Common myeloid progenitor, CD34-positive (primary cell): ENCODE measurements around the gene DSC1.
"Not testable (repeated sequence)": the region's sequence is repeated elsewhere in the genome, so short reads cannot be mapped to it uniquely, and the experiment has no call there.

Experiments
- CTCF ChIA-PET: fragments of 350-600 bp; sonication (Branson Sonifier 250); formaldehyde crosslinking; loops from one replicate; lab custom pipeline; 2021; ENCODE audit warnings: antibody characterized with exemption; lab: Charles Lee
- POLR2A ChIA-PET: fragments of 350-600 bp; sonication (Branson Sonifier 250); formaldehyde crosslinking; loops from one replicate; lab custom pipeline; 2021; ENCODE audit warnings: antibody characterized with exemption; lab: Charles Lee
- DNase-seq, 3 donors: peaks; one replicate each; pipeline versions ENCODE4 v3.0.0 to v3.0.0-alpha.2; 2013
- H3K27ac ChIP-seq, 2 experiments: 1 replicate in 1 of 2; 2 replicates in 1 of 2; pipeline ENCODE4 v1.7.0; 2013; ENCODE audit warnings: inconsistent platforms in 2 of 2, low read length in 2 of 2, mild to moderate bottlenecking in 2 of 2, low read depth in 1 of 2, moderate library complexity in 1 of 2; ENCODE audit not compliant: severe bottlenecking in 2 of 2, insufficient read depth in 1 of 2, poor library complexity in 1 of 2
- H3K27me3 ChIP-seq, 5 experiments: replicated peaks in 2 of 5; 1 replicate in 3 of 5; 2 replicates in 2 of 5; pipeline versions ENCODE4 v1.6.1 to v1.7.0; 2013; ENCODE audit warnings: low read length in 4 of 5, mild to moderate bottlenecking in 2 of 5, moderate library complexity in 2 of 5, inconsistent platforms in 1 of 5; ENCODE audit not compliant: insufficient read depth in 5 of 5, control insufficient read depth in 4 of 5
- H3K36me3 ChIP-seq, 4 experiments: 1 replicate in 2 of 4; 2 replicates in 2 of 4; pipeline versions ENCODE4 v1.6.1 to v1.7.0; 2013; ENCODE audit warnings: low read length in 3 of 4, control low read depth in 1 of 4, mild to moderate bottlenecking in 1 of 4; ENCODE audit not compliant: control insufficient read depth in 4 of 4, insufficient read depth in 4 of 4
- H3K4me1 ChIP-seq, 4 experiments: 1 replicate in 3 of 4; 2 replicates in 1 of 4; pipeline versions ENCODE4 v1.6.1 to v1.7.1; 2013; ENCODE audit warnings: low read length in 3 of 4, mild to moderate bottlenecking in 3 of 4, control low read depth in 1 of 4, inconsistent platforms in 1 of 4, moderate library complexity in 1 of 4; ENCODE audit not compliant: control insufficient read depth in 4 of 4, insufficient read depth in 4 of 4; ENCODE audit errors: control extremely low read depth in 1 of 4
- H3K4me3 ChIP-seq, 7 experiments: 1 replicate in 4 of 7; 2 replicates in 3 of 7; pipeline versions ENCODE4 v1.5.1 to v1.7.0; 2013; ENCODE audit warnings: mild to moderate bottlenecking in 7 of 7, low read length in 6 of 7, moderate library complexity in 6 of 7, inconsistent platforms in 2 of 7, low read depth in 2 of 7, control low read depth in 1 of 7; ENCODE audit not compliant: insufficient read depth in 4 of 7, control insufficient read depth in 1 of 7; ENCODE audit errors: extremely low read depth in 1 of 7
- H3K9me3 ChIP-seq, 5 experiments: 1 replicate in 4 of 5; 2 replicates in 1 of 5; pipeline versions ENCODE4 v1.6.1 to v1.7.1; 2013; ENCODE audit warnings: low read length in 4 of 5, mild to moderate bottlenecking in 2 of 5, inconsistent platforms in 1 of 5, low read depth in 1 of 5, moderate library complexity in 1 of 5; ENCODE audit not compliant: control insufficient read depth in 4 of 5, insufficient read depth in 2 of 5; ENCODE audit errors: control extremely low read depth in 1 of 5
- WGBS: methylation state at CpG from one replicate; pipeline ENCODE4 v1.1.5; 2013; ENCODE audit not compliant: insufficient coverage; 5-methylcytosine and 5-hydroxymethylcytosine counted together

Gene DSC1

GRCh38 chr18:31129398-31130115, 33.1 kb downstream of the DSC1 start:
- POLR2A ChIA-PET = no interaction called here
- WGBS = 88% methylated on average over 1 of the region's 1 CpG
- H3K4me1 ChIP-seq = no peaks in the 10 kb centered on the region
- no peak for DNase-seq
- no peaks in the 10 kb centered on the region for H3K9me3 ChIP-seq
- no peaks in the 10 kb centered on the region for H3K27me3 ChIP-seq
- no peaks in the 10 kb centered on the region for H3K36me3 ChIP-seq
- CTCF ChIA-PET = no interaction called here
- H3K4me3 ChIP-seq = no peak overlapping the region
- H3K27ac ChIP-seq = no peak overlapping the region

GRCh38 chr18:31125878-31126277, 36.8 kb downstream of the DSC1 start:
- no CpG with 5 or more reads among the region's 1 CpG for WGBS
- Histone ChIP-seq H3K9me3 (no peaks in the 10 kb centered on the region), H3K27me3 (no peaks in the 10 kb centered on the region), H3K36me3 (no peaks in the 10 kb centered on the region), H3K27ac (no peak overlapping the region), H3K4me1 (no peaks in the 10 kb centered on the region), H3K4me3 (no peak overlapping the region)
- no peak for DNase-seq
- ChIA-PET POLR2A (interaction anchor here (0.9 kb wide), 1 partner anchor 83 kb away, joined by 4 read pairs; no protein-coding TSS in a partner anchor), CTCF (no interaction called here)

GRCh38 chr18:31123125-31123524, 39.5 kb downstream of the DSC1 start:
- no CpG with 5 or more reads among the region's 2 CpGs for WGBS
- H3K9me3 ChIP-seq, POLR2A ChIA-PET, H3K36me3 ChIP-seq, H3K4me3 ChIP-seq, DNase-seq, CTCF ChIA-PET, H3K27me3 ChIP-seq, H3K4me1 ChIP-seq, H3K27ac ChIP-seq: not testable (repeated sequence)

GRCh38 chr18:31120594-31120993, 42.1 kb downstream of the DSC1 start:
- no peak overlapping the region for H3K27ac ChIP-seq
- H3K27me3 ChIP-seq = no peaks in the 10 kb centered on the region
- CTCF ChIA-PET = no interaction called here
- 50% methylated on average over 2 of the region's 2 CpGs for WGBS
- DNase-seq = no peak
- no peaks in the 10 kb centered on the region for H3K4me1 ChIP-seq
- POLR2A ChIA-PET = no interaction called here
- no peaks in the 10 kb centered on the region for H3K36me3 ChIP-seq
- H3K9me3 ChIP-seq = no peaks in the 10 kb centered on the region
- no peak overlapping the region for H3K4me3 ChIP-seq

- Histone ChIP-seq H3K27me3 (no peaks in the 10 kb centered on the region), H3K4me3 (no peak overlapping the region), H3K9me3 (no peaks in the 10 kb centered on the region), H3K36me3 (no peaks in the 10 kb centered on the region), H3K4me1 (no peaks in the 10 kb centered on the region), H3K27ac (no peak overlapping the region)
- CTCF ChIA-PET = no interaction called here
- POLR2A ChIA-PET = no interaction called here
- DNase-seq = no peak
- WGBS = 86% methylated on average over 1 of the region's 2 CpGs
Measured at GRCh38 chr18:31116853-31117595, 45.6 kb downstream of the DSC1 start.

GRCh38 chr18:31112804-31113203, 49.9 kb downstream of the DSC1 start:
- H3K4me3 ChIP-seq = no peak overlapping the region
- no peaks in the 10 kb centered on the region for H3K27me3 ChIP-seq
- no peaks in the 10 kb centered on the region for H3K36me3 ChIP-seq
- WGBS = 100% methylated on average over 1 of the region's 2 CpGs
- no peak overlapping the region for H3K27ac ChIP-seq
- DNase-seq = no peak
- CTCF ChIA-PET = no interaction called here
- no peaks in the 10 kb centered on the region for H3K9me3 ChIP-seq
- POLR2A ChIA-PET = no interaction called here
- H3K4me1 ChIP-seq = no peaks in the 10 kb centered on the region

GRCh38 chr18:31105733-31106132, 56.9 kb downstream of the DSC1 start:
- no peak overlapping the region for H3K27ac ChIP-seq
- no peak for DNase-seq
- 97% methylated on average over 3 of the region's 3 CpGs for WGBS
- ChIA-PET POLR2A (no interaction called here), CTCF (no interaction called here)
- H3K9me3 ChIP-seq = no peaks in the 10 kb centered on the region
- peaks cover under 1 to 16% (median 12%) of the 10 kb centered on the region in 4 experiments for H3K4me1 ChIP-seq
- H3K27me3 ChIP-seq = peaks cover 0 to 28% (median 11%) of the 10 kb centered on the region in 5 experiments
- no peak overlapping the region for H3K4me3 ChIP-seq
- H3K36me3 ChIP-seq = no peaks in the 10 kb centered on the region
